Stimulated activated CD4-positive, alpha-beta T cell treated with anti-CD3 and anti-CD28 coated beads, Interleukin-15, amount 100 ng/mL, for 48 hours (primary cell): ENCODE measurements around the gene YTHDC2.

ENCODE experiments used
- DNase-seq, 2 donors: peaks; one replicate each; pipeline ENCODE4 v3.0.0-alpha.2; 2020; ENCODE audit warnings: low read depth in 2 of 2

The YTHDC2 gene

DNA sequence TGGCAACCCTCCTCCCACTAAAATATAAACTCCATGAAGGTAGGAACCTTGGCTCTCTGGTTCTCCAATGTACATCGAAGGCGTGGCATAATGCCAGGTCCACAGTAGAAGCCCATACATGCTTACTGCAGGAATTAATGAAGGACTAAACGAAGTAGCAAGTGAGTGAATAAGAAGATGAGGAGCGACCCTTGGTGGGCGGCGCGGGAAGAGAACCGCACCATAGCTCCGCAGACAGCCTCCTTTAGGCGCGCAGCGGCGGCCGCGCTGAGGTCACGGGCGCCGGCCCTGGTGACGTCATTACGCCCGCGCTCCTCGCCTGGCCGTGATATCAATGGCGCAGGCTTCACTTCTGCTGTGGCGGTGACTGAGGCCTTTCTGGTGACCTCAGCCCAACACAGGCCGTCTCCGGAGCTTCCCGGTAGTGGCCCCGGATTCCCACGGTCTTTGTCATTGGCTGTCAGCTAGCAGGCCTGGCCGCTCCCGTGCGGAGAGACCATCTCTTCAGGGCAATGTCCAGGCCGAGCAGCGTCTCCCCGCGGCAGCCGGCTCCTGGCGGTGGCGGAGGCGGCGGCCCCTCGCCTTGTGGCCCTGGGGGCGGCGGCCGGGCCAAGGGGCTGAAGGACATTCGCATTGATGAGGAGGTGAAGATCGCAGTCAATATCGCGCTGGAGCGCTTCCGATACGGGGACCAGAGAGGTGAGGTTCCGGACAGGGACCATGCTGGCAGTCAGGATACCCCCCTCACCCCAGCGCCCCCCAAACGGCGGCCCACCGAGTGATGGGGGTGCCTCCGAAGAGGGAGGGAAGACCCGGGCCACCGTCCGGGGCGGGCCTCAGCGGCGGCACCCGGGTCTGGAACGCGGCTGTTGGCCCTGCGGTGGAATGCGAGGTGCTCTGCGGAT is at the start of gene YTHDC2:
Gene YTHDC2, plus strand, starts transcription at position 311 of the 905 bp plus-strand sequence. Its CDS starts 202 bp downstream, at position 513.
- DNase-seq = peak; percentile 77 to 87

DNA sequence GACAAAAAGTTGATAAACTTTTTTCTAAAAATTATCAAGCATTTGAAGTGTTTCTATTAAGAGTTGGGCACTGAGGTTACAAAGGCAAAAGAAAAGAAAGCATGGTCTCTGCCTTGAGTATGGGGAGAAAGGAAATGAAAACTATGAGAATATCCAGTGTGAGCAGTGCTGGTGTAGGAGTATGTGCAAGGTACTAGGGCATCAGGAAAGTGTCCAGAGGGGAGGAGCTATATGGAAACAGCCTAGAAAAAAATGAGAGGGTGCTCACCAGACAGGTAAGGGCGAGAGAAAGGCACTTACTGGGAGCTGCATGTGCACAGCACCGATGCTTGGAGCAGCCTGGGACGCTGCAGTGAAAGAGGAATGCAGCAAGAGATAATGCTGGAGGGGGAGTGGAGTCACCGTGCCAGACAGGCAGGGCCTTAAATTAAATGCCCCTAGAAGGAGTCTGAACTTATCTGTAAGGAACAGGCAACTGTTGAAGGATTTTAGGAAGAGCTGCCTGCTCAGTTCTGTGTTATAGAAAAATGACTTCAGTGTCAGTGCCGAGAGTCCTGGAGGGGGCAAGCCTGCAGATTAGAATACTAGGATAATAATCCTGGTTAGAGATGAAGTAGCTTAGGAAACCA is 39.3 kb upstream of the YTHDC2 start:
- no peak for DNase-seq

DNA sequence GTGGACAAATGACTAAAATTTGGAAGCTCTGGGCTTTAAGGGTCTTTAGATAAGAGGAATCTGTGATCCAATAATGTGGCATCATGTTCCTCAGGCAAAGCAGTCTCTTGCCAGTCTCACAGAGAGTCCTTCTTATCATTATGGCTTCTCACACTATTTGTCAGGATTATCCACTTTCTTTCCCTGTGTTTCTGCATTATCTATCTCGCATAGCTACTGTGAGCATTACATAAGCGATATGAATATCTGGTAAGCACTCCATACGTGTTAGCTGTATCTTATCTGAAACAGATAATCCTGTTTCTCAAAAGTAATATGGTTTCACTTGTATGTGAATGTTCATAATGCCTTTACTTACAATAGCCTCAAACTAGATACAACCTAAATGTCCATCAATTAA is 34.8 kb upstream of the YTHDC2 start:
- no peak for DNase-seq

DNA sequence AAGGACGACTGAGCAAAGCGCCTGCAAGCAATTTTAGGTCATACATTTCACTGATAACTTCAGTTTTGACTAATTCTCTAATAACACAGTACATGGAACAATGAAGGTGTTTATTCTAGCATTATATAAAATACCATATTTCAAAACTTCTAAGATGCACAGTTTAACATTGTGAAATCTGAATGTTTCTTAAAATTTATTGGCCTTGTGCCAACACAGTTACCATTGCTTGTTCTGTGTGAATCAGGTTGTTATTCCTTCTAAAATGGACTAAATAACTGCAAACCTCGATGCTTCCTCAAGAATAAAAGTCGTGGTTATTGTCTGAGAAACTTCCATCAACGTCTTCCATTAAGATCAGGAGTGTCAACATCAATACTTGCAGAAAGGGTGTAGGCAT is 33.3 kb upstream of the YTHDC2 start:
- DNase-seq = no peak

DNA sequence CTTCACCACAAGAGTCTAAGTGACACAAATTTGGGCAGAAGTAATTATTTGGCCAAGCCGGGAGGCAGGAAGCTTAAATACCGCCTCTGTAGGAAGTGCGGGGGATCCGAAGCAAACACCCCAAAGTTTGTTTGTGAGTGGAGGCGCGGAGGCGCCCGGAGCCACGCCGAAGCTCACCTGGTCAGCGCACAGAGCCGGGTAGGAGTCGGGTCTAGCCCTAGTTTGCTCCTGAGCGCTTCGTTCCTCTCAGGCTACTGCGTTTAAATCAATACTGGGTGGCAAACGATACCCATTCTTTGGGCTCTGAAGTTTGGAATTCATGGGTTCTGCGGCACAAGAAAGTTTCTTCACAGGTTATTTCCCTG is 26.1 kb upstream of the YTHDC2 start:
- DNase-seq = no peak

DNA sequence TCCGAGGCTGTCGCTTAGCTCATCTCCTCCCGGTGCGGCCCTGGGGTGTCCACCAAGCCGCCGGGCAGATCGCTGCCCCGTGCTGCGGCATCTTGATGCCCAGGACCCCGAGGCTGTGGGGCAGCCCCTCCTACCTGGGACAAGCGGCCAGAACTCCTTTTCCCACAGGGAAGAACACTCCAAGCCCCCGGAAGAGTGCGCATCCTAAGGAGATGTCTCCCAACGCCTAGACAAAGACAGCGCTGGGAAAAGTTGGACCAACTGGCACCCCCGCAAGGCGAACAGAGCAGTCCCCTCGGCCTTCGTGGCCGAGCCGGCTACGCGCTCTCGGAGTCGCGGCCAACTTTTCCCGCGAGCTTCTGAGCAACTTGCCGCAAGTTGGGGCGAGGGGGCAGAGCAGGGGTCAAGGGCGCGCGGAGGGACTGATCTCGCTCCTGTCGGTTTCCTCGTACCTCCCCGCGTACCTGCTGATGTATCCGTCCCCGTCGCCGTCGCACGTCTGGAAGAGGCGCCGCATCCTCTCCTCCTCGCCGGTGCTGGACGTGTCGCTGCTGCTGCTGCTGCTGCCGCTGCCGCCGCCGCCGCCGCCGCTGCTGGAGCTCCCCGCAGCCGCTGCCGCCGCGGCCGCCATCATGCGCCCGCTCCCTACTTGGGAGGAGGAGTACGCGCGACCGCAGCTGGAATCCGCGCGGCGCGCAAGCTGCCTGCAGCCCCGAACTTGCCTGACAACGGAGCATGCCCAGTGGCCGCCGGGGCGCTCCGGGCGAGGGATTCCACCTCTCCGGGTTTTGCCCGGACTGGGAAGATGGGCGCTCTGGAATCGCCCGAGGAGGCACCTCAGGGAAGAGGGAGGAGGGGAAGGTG is 25.5 kb upstream of the YTHDC2 start, which contains the start of gene MCC:
Gene MCC, minus strand, starts transcription at position 673 of the 864 bp plus-strand sequence.
- DNase-seq = peak in 1 of 2 donors; percentile 22

DNA sequence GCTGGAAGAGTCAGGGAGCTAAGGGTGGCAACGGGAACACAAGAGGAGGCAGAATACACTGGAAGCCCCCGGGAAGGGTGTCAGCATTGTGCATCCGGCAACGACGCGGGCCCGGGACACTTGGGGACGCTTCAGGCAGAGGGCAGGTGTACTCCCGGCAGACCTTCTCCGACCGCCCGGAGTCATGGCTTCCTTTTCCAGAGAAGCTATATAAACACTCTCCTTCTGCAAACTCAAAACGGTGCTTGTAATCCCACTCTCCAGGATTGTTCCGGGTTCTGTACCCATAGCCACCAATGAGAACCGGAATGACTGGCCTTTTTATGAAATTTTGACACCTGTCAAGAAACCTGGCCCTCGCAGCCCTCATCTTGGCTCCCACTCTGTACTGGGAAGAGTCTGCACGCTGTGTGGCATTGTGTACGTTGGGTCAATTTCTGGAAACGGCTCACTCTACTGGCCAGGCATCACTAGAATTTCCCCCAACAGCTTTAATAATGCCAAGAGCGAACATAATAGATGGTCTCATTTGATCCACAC is 24.8 kb upstream of the YTHDC2 start:
- DNase-seq = no peak

DNA sequence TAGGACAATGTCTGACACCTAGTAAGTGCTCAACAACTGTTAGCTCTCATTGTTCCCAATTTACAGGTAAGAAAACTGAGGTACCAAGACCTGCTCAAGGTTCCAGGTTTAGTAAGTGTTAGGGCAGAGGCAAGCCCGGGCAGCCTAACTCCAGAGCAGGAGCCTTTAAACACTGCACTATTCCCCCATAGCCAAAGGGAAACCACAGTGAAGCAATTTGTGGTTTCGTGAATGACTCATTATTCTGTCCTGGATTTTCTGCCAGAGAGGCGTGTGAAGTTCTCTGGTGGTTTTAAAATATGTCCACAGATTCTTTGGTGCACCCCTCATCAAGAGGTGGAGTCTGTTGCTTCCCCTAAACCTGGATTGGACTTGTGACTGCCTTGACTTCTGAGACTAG is 24.2 kb upstream of the YTHDC2 start:
- DNase-seq = no peak

DNA sequence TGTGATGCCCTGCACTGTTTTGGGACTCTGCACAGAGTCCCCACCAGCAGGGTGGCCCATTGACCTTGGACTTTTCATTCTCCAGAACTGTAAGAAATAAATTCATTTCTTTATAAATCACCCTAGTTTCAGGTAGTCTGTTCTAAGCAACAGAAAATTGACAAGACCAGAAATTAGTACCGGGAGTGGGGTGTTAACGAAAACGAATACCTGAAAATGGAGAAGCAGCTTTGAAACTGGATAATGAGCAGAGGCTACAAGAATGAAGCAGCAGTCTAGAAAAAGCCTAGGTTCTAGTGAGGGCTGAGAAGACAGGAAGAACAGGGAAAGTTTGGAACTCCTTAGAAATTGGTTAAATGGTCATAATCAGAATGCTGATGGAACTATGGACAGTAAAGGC is 23.2 kb upstream of the YTHDC2 start:
- no peak for DNase-seq

DNA sequence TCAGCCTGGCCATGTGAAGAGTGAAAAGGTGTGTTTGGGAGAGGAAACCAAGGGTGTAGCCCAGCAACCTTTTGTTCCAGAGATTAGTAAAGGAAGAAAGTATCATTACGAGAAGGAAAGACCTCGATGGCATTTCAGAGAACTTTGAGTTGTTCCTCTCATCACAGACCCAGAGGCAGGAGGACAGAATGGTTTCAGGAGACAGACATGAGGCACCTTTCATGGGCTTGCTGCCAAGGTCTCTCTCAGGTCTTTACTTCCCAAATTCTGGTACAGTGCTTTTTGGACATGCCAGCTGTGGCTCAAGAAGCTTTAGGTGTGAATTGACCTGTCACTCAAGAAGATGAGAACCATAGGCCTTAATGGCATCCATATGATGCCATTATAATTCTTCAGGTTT is 22.5 kb upstream of the YTHDC2 start:
- no peak for DNase-seq

DNA sequence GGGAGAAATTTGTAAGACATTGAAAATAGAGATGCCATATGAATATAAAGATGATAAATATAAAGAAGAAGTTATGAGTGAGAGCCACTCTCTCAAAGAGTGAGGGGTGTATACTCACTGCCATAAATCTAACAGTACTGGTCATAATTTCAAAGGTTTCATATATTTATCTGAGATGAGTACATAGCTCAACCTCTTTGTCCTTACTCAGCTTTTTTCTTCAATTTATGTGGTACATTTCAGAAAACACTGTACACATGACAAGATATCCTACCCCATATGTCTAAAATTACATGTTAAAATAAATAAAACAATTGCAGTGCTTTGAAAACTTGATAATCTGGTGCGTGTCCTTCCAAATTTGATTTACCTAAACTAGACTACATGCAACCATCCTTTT is 20.0 kb upstream of the YTHDC2 start:
- no peak for DNase-seq

DNA sequence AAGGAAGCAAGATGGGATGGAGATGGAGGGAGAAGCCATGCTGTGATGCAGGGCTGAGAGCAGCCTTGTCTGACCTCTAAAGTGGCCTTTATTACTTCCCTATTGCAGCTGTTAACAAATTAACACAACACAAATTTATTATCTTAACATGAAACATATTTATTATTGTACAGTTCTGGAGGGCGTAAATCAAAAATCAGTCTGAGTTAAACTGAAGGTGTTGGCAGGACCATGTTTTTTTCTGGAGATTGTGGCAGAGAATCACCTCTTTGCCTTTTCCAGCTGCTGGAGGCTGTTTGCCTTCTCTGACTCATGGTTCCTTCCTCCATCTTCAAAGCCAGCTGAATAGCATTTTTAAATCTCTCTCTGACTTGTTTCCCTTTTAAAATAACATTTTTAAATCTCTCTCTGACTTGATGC is 18.1 kb upstream of the YTHDC2 start:
- DNase-seq = no peak

DNA sequence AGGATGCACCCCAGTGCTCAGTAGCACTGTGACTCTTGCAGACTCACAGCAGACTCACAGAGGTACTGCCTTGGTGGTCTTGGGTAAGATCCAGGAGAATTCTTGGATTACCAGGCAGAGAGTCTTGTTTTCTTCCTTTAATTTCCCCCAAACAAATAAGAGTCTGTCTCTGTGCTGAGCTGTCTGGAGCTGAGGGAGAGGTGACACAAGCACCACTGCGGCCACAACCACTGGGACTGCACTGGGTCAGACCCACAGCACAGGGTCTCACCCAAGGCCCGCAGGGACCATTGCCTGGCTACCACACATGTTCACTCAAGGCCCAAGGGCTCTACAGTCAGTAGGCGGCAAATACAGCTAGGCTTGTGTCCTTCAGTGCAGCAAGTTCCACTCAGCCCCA is 11.4 kb upstream of the YTHDC2 start:
- DNase-seq = no peak

DNA sequence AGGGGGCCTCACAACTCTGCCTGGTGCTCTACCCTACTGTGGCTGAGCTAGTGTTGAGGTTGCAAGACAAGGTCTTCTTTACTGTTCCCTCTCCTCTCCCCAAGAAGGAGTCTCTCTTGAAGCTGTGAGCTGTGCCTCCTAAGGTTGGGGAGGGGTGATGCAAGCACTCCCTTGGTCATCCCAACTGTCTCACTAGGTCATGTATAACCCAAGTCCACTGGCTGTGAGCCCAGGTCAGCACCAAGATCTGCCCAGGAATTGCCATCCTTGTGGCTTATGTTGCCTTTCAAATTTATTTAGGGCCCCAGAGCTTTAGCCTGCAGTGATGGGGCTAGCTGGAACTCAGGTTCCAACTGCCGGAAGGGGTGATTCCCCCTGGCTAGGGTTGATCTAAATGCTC is 10.3 kb upstream of the YTHDC2 start:
- DNase-seq = no peak

DNA sequence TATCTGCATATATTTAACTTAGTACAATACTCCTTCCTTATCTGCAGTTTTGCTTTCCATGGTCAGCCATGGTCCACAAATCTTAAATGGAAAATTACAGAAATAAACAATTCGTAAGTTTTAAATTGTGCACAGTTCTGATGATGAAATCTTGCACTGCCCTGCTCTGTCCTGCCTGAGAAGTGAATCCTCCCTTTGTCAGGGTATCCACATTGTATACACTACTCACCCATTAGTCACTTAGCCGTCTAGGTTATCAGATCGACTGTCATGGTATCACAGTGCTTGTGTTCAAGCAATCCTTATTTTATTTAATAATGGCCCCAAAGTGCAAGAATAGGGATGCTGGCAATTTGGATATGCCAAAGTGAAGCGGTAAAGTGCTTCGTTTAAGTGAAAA is 8.3 kb upstream of the YTHDC2 start:
- DNase-seq = no peak

DNA sequence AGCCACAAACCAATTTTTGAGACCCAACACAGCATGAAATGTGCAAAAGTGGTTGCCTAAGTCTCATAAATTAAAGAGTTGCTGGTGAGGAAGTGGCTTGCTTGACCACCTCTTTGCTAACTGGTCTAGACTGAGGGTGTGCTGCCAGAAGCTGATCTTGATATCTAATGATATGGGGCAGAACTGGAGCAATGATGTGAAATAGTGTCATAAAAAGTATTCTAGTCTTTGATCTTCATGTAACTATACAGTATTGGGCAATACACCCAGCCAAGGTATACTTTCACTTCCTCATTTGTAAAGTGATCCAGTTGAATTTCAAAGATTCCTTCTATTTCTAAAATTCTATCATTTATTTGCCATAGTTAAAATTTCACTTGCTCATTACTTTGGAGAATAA is 5.9 kb upstream of the YTHDC2 start:
- no peak for DNase-seq

DNA sequence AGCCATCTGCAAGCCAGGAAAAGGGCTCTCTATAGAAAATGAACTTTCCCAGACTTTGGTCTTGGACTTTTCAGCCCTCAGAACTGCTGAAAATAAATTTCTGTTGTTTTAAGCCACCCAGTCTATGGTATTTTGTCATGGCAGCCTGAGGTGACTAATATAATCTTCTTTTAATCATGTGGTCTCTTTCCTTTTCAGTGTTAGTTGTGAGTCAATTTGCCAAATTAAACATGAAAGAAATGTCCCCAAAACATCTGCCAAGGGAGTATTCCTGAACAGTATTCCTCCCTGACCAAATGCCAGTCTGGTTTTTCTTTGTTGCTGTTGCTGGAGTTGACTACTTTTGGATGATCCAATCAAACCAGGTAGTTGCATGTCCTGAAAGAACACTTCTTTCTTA is 4.7 kb upstream of the YTHDC2 start:
- DNase-seq = no peak

DNA sequence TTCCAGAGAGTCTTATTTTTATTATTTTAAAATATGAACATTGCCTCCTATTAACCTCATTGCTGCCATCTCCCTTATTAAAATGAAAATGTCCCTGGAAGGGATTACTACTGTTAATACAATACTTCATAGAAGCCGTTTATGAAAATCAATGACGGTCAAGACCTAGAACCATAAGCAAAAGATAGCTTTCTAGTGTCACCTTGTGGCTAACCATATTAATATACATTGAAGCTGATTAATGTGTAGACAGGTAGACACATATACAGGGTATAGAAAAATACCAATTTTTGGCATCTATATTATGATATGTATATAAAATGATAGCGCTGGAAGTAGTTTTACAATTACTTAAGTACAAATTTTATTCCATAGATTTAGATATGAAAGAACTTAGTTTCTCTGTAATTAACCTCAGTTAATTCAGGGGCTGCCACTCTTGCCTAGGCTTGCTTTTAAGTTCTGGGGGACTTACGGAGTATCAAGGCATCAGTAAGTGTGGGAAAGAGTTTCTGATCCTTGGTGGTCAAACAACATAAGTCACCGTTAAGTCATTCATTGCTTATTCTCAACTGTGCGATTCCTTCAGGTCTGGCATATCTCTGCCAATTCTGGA is 2.5 kb upstream of the YTHDC2 start:
- no peak for DNase-seq

DNA sequence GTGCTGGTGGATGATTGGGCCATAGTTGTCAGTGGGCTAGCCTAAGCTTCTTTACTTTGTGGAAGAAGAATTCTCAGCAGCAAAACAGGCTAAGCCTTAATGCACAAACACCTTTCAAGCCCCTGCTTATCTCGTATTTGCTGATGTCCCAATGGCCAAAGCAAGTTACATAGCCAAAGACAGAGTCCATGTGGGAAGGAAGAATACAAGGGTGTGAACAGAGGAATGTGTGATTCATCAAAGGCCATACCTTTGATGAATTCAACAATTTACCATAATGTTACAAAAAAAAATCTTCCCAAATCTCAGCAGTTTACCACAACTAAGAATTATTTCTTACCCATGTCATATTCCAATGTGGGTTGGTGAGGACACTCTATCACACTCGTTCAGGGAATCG is 1.2 kb upstream of the YTHDC2 start:
- DNase-seq = no peak

DNA sequence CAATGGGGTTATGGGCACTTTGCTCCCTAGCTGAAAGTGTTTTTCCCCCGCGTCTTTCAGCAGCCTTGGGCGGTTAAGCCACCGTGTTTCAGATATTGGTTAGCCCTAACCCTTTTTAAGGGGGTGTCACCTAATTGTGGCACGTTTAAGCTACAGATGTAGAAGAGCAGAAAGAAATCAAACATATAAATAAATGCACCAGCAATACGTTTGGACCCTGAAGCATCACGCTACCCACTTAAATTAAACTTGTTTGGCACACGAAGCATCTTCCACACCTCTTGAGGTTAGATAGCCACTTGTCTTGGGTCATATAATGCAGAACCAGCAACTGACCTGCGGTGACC is 768 bp downstream of the YTHDC2 start:
- DNase-seq = no peak

DNA sequence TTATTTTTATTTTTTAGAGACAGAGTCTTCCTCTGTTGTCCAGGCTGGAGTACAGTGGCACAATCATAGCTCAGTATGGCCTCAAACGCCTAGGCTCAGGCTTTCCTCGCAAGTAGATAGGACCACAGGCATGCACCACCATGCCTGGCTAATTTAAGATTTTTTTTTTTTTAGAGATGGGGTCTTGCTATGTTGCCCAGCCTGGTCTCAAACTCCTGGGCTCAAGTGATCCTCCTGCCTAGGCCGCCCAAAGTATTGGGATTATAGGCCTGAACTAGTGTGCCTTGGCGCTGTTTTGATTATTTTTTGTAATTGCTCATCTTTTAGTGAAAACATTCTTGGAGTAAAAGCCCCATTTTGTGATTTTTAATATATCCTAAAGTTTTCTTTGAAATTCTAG is 5.4 kb downstream of the YTHDC2 start:
- no peak for DNase-seq

DNA sequence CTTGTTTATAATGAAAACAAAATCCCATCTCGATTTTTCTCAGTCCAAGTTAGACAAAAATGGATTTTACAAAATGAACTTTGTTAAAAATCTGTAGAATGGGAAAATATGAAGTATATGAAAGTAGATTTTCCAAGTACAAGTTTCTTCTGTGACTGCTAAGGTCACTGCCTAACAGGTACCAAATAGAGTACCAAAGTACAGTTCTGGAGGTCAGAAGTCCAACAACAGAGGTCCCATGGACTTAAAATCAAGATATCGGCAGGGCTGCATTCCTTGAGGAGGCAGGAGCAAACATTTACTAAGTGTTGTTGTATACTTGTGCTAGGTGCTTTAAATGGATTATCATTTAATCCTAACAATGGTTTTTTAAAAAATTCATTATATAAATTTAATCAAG is 5.9 kb downstream of the YTHDC2 start:
- DNase-seq = no peak
